GM21360 (cell line): ENCODE results near the gene HOXA3.

Experiments
- ATAC-seq: cut with Tn5 transposase; IDR thresholded peaks from one replicate; pipeline ENCODE4 v1.9.1; 2021; ENCODE audit warnings: mild to moderate bottlenecking, moderate library complexity; ENCODE audit not compliant: unreplicated experiment

Gene HOXA3

GRCh38 chr7:27168265-27168947 is 16.0 kb upstream of the HOXA3 start:
- no peak for ATAC-seq

GRCh38 chr7:27167916-27168264 is 15.5 kb upstream of the HOXA3 start:
- no peak for ATAC-seq

- ATAC-seq = no peak
Measured at GRCh38 chr7:27166531-27167505, 14.4 kb upstream of the HOXA3 start.

DNA sequence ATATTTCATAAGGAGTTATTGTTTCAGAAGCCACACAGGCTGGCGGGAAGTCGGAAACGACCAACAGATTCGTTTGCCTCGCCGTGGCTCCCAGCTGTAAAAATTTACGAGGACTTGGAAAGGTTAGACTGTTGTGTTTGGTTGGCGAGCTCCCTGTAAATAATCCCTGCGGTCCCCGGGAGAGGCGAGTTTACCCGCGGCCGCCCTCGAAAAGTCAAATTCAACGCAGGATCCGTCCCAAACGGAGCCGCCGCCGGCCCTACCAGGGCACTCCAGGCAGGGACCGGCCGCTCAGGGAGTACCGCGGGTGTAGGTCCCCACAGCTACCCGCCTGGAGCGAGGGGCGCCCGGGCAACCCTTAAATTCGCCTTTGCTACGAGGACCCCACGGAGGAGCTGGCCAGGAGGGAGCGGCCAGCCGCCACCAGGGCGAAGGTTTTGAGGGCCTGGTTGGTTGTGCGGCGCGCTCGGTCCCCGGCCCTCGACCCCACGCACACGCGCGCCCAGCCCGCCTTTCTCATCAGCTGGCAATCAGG is 13.7 kb upstream of the HOXA3 start:
- no peak for ATAC-seq

GRCh38 chr7:27165089-27165995 is 13.0 kb upstream of the HOXA3 start, which contains the start of gene HOXA9:
HOXA9 (minus strand) TSS chr7:27165537; CDS start chr7:27165457, 80 bp downstream.
- no peak for ATAC-seq

DNA sequence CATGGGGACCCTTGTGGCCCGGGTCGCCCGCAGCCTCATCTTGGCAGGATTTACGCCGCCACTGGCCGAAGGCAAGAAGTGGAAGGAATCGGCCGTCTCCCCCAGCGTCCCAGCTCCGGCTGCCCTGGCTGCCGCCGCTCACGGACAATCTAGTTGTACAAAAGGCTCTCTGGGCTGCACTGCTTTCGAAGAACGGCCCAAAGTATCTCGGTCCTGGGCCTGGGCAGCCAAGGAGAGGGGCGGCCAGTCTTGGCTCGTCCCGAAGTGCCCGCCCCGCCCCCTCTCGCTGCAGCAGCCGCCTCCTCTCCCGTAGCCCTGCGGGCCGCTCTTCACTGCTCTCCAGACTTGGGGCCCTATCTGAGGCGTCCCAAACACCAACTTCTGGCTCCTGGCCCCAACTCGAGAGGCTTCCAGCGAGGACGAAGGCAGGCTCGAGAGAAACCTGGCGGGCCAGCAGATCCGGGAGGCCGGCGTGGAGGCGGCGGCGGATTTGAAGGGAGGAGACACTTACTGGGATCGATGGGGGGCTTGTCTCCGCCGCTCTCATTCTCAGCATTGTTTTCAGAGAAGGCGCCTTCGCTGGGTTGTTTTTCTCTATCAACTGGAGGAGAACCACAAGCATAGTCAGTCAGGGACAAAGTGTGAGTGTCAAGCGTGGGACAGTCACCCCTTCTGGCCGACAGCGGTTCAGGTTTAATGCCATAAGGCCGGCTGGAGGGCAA is 12.1 kb upstream of the HOXA3 start:
- no peak for ATAC-seq

GRCh38 chr7:27164045-27164366 is 11.6 kb upstream of the HOXA3 start:
- ATAC-seq = no peak

- no peak for ATAC-seq
Measured at GRCh38 chr7:27163288-27164044, 11.1 kb upstream of the HOXA3 start.

DNA sequence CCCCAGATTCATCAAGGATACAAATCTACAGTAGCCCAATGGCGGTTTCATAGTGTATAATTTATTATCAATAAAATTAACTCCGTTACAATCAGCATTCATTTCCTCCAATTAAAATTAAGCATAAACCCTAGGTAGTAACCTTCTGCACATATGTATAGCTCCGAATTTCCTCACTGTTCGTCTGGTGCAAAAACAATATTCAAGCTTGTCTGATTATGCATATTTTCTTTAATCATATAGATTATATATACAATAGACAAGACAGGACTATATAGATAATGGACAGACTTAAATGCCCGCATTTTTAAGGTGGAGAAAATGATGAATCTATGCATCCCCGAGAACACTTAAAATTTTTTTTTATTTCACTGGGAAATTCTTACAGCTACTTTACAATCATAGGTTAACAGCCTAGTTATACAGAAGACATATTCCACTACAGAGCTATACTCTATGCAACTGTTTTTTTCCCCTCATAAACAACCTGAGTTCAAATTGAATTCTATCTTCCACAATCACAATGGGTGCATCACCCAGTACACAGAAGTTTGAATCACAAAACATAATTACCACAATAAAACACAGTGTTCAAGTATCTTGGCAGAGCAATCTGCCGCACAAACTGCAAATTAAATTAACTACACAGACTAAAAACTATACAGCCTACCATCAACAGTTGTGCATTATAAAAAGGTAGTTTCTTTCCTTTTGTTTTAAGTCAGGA is 10.3 kb upstream of the HOXA3 start:
- ATAC-seq = no peak

- ATAC-seq = no peak
Measured at GRCh38 chr7:27161721-27162560, 9.6 kb upstream of the HOXA3 start.

DNA sequence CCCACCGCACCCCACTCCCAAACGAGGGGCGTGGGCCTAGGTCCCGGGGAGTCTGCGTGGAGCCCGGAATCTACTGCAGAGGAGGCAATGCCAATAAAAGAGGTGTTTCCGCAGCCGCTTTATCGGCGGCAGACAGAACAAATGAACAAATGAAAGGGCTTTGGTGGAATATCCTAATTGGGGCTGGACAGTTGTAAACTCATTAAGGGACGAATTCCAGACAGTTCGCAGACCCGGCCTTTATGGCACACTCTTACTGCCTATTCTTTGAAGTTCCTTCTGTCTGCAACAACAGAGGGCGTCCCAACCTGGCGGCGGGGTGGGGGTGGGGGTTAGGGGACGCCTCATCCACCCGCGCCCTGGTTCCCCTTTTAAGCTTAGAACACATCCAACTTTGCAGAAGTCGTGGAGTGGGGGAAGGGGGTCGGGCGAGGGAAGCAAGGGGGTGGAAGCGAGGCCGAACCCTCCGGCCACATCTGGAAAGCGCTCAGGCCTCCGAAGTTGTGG is 8.9 kb upstream of the HOXA3 start:
- ATAC-seq = no peak

DNA sequence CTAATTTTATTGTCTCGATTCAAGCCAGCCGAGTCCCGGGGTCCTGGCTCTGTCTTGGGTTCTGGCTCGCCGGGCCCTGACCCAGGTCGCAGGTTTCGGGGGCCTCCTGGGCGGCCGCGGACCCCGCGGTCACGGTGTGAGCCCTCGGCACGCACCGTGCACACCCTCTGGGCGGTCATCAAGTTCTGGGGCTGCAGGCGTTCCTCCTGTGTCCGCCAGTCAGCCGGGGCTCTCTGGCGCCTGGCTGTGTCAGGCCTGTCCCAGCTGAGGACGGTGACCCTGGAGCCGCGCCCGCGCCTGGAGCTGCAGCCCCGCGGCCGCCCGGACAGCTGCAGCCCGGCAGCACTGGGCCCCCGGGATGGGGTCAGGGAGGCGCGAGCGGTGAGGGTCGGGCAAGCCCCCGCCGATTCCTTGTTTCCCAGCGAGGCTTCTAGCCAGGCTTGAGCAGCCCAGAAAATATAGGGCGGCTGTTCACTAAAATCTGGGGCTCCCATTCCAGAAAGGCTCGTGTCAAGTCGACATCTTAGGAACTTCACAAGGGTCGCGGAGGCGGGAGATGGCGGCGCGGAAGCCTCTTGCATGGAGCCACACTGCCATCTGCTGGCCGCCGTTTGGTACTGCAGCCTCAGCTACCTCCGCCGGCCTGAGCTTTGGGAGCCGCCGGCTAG is 8.3 kb upstream of the HOXA3 start:
- ATAC-seq = peak; percentile 49

GRCh38 chr7:27160145-27160545 is 7.8 kb upstream of the HOXA3 start:
- no peak for ATAC-seq

- ATAC-seq = no peak
Measured at GRCh38 chr7:27159266-27160144, 7.1 kb upstream of the HOXA3 start.

GRCh38 chr7:27158436-27159265 is 6.3 kb upstream of the HOXA3 start:
- ATAC-seq = no peak
